ENCODE measurements around the gene IL3.

Gene IL3

GRCh38 chr5:132026516-132027008 lies 33.9 kb upstream of the IL3 start:
- no peak for DNase-seq

- DNase-seq: no peak
Measured at GRCh38 chr5:132027027-132027426, 33.4 kb upstream of the IL3 start.

- DNase-seq: no peak
Measured at GRCh38 chr5:132029609-132030330, 30.7 kb upstream of the IL3 start.

- no peak for DNase-seq
Measured at GRCh38 chr5:132030610-132031009, 29.8 kb upstream of the IL3 start.

- DNase-seq: no peak
Measured at GRCh38 chr5:132032196-132032595, 28.3 kb upstream of the IL3 start.

DNA sequence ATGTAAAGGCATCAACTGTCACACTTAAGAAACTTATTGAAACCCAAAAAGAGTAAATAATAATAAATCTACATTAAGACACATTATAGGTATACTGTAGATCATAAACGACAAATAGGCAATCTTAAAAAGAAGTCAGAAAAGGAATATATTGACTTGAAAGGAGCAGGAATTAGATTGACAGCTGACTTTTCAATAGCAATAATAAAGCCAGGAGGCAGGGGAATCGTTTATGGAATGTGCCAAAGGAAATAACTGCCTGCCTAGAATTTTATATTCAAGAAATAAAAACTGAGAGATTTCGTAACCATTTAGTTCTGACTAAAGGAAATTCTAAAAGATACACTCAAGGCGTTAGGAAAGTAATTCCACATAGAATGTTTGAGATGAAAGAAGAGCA lies 27.3 kb upstream of the IL3 start:
- DNase-seq: no peak

- DNase-seq: no peak
Measured at GRCh38 chr5:132037353-132037752, 23.1 kb upstream of the IL3 start.

DNA sequence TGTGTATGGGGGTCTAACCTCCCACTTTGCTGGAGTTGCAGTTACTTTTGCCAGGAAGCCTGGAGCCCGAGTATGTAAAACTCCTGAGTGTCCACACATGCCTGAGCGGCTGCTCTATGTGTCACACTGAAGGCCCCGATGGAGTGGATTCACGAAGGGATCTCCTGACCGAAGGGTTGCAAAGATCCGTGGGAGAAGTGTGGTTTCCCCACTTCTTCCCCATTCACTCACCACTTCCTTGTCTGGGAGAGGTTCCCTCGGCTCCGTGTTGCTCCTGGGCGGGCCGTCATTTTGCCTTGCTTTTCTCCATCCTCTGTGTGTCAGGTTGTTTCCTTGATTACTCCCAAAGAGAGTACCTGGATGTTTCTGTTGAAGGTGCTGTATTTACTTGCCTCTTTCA lies 16.2 kb upstream of the IL3 start:
- DNase-seq: no peak

GRCh38 chr5:132046880-132047299 lies 13.6 kb upstream of the IL3 start:
- DNase-seq: no peak

DNA sequence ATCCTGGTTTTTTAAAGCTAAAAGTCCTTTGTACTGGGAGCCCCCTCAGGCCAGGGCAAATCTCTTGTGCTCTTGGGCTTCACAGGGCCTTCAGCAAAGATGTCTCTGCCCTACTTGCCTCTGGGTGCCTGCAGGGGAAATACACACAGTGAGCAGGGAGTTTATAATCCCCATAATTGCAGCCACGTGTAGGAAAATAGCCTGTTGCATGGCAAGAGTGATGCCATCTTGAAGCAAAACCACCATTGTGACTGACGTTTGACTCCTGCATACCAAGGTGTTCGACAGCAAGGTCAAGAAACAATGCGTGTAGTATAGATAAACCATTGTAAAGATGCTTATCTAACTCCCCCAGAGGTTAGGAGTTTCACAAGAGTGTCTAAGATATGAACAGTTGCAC lies 11.4 kb upstream of the IL3 start:
- no peak for DNase-seq

- no peak for DNase-seq
Measured at GRCh38 chr5:132049559-132049958, 10.9 kb upstream of the IL3 start.

DNA sequence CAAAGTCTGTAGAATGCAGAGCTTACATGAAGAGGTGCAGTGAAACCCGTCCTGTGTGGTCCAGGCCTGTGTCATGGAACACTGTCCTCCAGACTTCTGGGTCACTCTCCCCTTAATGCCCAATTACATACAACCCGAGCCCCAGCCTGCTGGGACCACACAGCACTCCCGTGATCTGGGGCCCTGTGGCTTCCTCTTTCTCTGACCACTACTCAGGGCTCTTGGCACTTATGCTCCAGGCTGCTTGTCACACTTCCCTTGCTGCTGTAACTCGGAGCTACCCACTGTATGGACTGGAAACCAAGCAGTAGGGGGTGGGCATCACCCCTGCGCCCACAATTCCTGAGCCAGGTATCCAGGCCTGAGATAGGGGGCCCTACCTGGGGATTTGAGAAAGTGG lies 10.3 kb upstream of the IL3 start:
- no peak for DNase-seq

- no peak for DNase-seq
Measured at GRCh38 chr5:132050661-132051552, 9.5 kb upstream of the IL3 start.

GRCh38 chr5:132052520-132052919 lies 7.9 kb upstream of the IL3 start:
- no peak for DNase-seq

GRCh38 chr5:132053483-132053882 lies 7.0 kb upstream of the IL3 start:
- no peak for DNase-seq

DNA sequence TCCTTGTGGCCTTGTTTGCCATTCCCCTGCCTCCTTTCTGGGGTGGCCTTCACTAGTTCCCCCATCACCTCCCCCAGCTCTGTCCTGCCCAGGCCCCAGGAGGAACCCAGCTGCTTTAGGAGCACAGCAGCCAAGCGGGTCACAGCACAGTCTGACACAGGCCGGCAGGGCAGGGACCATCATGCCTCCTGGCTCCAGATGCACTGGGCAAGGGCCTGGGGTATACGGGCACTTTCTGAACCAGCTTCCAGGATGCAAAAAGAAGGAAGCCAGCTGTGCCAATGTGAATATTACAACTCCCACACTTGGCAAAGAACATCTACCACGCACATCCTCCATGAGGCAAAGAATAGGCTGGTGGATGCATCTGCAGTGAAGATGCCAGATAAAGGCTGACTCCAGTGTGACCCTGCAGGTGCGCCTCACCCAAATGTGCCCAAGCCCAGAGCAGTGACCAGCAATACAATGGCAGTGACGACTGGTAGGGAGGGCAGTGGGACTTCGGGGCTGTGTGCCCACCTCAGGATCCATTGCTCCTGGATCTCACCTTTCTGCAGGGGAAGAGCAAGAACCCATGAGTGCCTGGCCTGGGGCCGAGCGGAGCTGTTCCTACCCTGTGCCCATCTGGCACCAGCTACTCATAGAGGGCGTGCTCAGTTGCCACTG lies 6.3 kb upstream of the IL3 start:
- no peak for DNase-seq

- DNase-seq: no peak
Measured at GRCh38 chr5:132054697-132055440, 5.6 kb upstream of the IL3 start.

DNA sequence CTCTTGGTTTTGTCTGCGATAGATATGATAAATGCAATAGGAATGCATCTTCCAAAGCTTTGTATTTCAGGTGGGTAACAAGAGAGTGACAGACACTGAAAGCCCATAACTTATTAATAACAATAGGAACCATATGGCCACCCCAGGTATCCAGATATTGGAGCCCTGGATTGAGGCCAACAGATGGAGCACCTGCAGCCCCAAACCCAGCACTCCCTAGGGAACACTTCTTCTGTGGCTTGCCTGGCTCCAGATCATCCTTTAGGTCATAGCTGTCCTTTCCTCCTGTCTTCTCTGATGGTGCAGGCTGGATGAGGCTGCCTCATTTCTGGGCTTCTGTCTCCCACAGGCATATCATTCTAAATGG lies 5.0 kb upstream of the IL3 start:
- no peak for DNase-seq

GRCh38 chr5:132055808-132056609 lies 4.4 kb upstream of the IL3 start:
- DNase-seq: no peak

- DNase-seq: no peak
Measured at GRCh38 chr5:132056610-132057497, 3.6 kb upstream of the IL3 start.

All from SW 1271 (cell line).